OCI-LY1 (cell line): ENCODE data around the gene NT5C3A.

Experiments used
- H2AFZ ChIP-seq: fragments of 200-600 bp; sonication (generic), shearing (Covaris generic); 2 replicates; pipeline ENCODE4 v1.6.0; 2014; ENCODE audit warnings: antibody characterized with exemption, mild to moderate bottlenecking, low read length
- H3F3A ChIP-seq: fragments of 200-600 bp; sonication (generic), shearing (Covaris generic); 2 replicates; pipeline ENCODE4 v1.6.0; 2014; ENCODE audit warnings: mild to moderate bottlenecking, antibody characterized with exemption, low read length, moderate library complexity; ENCODE audit not compliant: insufficient read depth
- H3K27ac ChIP-seq: fragments of 200-600 bp; sonication (generic); 2 replicates; pipeline ENCODE4 v1.5.1; 2014; ENCODE audit warnings: low read length, mixed run types, mild to moderate bottlenecking, low read depth; ENCODE audit not compliant: poor library complexity, severe bottlenecking
- H3K27me3 ChIP-seq: fragments of 200-600 bp; sonication (generic); 2 replicates; pipeline ENCODE4 v1.6.0; 2014; ENCODE audit warnings: antibody characterized with exemption, mild to moderate bottlenecking, low read length, moderate library complexity; ENCODE audit not compliant: insufficient read depth
- H3K36me3 ChIP-seq: fragments of 200-600 bp; sonication (generic); 2 replicates; pipeline ENCODE4 v1.6.1; 2014; ENCODE audit warnings: mild to moderate bottlenecking, antibody characterized with exemption, low read length, moderate library complexity, mixed read lengths; ENCODE audit not compliant: insufficient read depth
- H3K4me1 ChIP-seq: fragments of 200-600 bp; sonication (generic); 2 replicates; pipeline ENCODE4 v1.5.1; 2014; ENCODE audit warnings: mild to moderate bottlenecking, low read length, moderate library complexity; ENCODE audit not compliant: insufficient read depth, severe bottlenecking
- H3K4me2 ChIP-seq: fragments of 200-600 bp; sonication (generic), shearing (Covaris generic); 2 replicates; pipeline ENCODE4 v1.6.1; 2014; ENCODE audit warnings: low read length
- H3K4me3 ChIP-seq: fragments of 200-600 bp; sonication (generic); 2 replicates; pipeline ENCODE4 v1.5.1; 2014; ENCODE audit warnings: low read length, low read depth, mild to moderate bottlenecking, mixed read lengths; ENCODE audit not compliant: poor library complexity, severe bottlenecking
- H3K79me2 ChIP-seq: fragments of 200-600 bp; shearing (Covaris generic); 2 replicates; pipeline ENCODE4 v1.6.1; 2016; ENCODE audit warnings: mixed run types, low read length, mixed read lengths; ENCODE audit not compliant: insufficient read depth
- H3K9ac ChIP-seq: fragments of 200-600 bp; sonication (generic), shearing (Covaris generic); 2 replicates; pipeline ENCODE4 v1.6.1; 2014; ENCODE audit warnings: mild to moderate bottlenecking, low read length, mixed read lengths
- H3K9me2 ChIP-seq: fragments of 200-600 bp; sonication (generic), shearing (Covaris generic); 2 replicates; pipeline ENCODE4 v1.6.1; 2014; ENCODE audit warnings: low read depth, mild to moderate bottlenecking, low read length, mixed read lengths
- H3K9me3 ChIP-seq: fragments of 200-600 bp; shearing (Covaris generic); 2 replicates; pipeline ENCODE4 v1.6.1; 2014; ENCODE audit warnings: low read length, mixed read lengths
- H4K20me1 ChIP-seq: fragments of 200-600 bp; sonication (generic), shearing (Covaris generic); 2 replicates; pipeline ENCODE4 v1.6.0; 2016; ENCODE audit warnings: mild to moderate bottlenecking, low read length; ENCODE audit not compliant: insufficient read depth
- EZH2 ChIP-seq: fragments of 200-600 bp; sonication (generic), shearing (Covaris generic); IDR thresholded peaks from 2 replicates; pipeline ENCODE4 v1.8.0; 2017; ENCODE audit warnings: borderline replicate concordance, mixed run types, mild to moderate bottlenecking, antibody characterized with exemption, low read length, moderate library complexity, mixed read lengths
- TF ChIP-seq, protein P1 (sequence below): fragments of 200-600 bp; sonication (generic), shearing (Covaris generic); IDR thresholded peaks from 2 replicates; pipeline ENCODE4 v1.5.1; 2017; ENCODE audit warnings: mild to moderate bottlenecking, antibody characterized with exemption, low read length, moderate library complexity, mixed read lengths

Gene NT5C3A

DNA sequence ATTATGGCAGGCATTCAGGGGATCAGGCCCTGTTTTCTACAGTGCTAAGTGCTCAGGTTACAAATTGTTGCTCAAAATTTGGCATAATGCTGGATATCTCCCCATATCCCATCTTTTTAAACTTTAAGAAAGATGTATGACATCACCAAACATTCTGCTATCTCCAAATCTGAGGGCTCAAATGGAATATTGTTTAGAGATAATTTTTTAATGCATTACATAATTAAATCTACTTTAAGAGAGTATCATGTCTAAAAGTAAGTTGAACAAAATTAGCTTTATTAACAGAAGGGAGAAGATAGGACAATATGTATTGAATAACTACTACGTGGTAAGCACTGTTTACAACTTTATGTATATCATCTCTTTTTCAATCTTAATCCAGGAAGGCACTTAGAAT is 13.9 kb downstream of the NT5C3A start:
- Histone ChIP-seq H4K20me1 (no peaks in the 10 kb centered on the region; the same call in 1 of the 2 replicates), H3K4me1 (peaks cover 41% of the 10 kb centered on the region)
- no peak for TF ChIP-seq EZH2
- TF ChIP-seq, protein P1, sequence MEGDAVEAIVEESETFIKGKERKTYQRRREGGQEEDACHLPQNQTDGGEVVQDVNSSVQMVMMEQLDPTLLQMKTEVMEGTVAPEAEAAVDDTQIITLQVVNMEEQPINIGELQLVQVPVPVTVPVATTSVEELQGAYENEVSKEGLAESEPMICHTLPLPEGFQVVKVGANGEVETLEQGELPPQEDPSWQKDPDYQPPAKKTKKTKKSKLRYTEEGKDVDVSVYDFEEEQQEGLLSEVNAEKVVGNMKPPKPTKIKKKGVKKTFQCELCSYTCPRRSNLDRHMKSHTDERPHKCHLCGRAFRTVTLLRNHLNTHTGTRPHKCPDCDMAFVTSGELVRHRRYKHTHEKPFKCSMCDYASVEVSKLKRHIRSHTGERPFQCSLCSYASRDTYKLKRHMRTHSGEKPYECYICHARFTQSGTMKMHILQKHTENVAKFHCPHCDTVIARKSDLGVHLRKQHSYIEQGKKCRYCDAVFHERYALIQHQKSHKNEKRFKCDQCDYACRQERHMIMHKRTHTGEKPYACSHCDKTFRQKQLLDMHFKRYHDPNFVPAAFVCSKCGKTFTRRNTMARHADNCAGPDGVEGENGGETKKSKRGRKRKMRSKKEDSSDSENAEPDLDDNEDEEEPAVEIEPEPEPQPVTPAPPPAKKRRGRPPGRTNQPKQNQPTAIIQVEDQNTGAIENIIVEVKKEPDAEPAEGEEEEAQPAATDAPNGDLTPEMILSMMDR, result no peak

DNA sequence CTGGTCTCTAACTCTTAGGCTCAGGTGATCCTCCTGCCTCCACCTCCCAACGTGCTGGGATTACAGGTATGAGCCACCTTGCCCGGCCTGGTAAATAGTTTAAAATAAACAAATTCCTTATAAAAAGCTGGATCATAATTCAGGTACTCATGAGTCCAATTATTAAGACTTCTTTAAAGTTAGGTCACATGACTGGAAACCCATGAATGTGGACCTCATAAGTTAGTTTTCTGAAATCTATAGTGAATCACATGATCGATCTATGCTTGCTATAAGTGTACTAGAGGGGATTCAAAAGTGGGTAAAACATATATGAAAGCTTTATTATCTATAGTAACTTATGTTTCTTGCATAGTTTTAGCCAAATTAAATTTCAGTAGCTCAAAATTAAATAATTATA is 14.3 kb downstream of the NT5C3A start:
- Histone ChIP-seq H3K36me3 (no peaks in the 10 kb centered on the region), H3K4me1 (peaks cover 36% of the 10 kb centered on the region), H3K79me2 (peaks cover 78% of the 10 kb centered on the region), H4K20me1 (no peaks in the 10 kb centered on the region; the same call in 1 of the 2 replicates), H3K9me2 (no peaks in the 10 kb centered on the region), H3K4me3 (no peak overlapping the region), H3K9ac (no peak overlapping the region), H3K9me3 (no peaks in the 10 kb centered on the region), H3K4me2 (no peak overlapping the region), H3K27ac (no peak overlapping the region), H3F3A (peaks cover 7% of the 10 kb centered on the region; the same call in 1 of the 2 replicates), H2AFZ (no peak overlapping the region), H3K27me3 (no peaks in the 10 kb centered on the region)
- TF ChIP-seq EZH2, result no peak
- TF ChIP-seq, protein P1, result no peak

More for the DNA sequence above, 13.9 kb downstream of the NT5C3A start:
- no peak overlapping the region for H3K27ac ChIP-seq
- no peaks in the 10 kb centered on the region for H3K9me2 ChIP-seq
- no peak overlapping the region for H3K9ac ChIP-seq
- H3F3A ChIP-seq, result peaks cover 7% of the 10 kb centered on the region; the same call in 1 of the 2 replicates
- H3K79me2 ChIP-seq, result peaks cover 77% of the 10 kb centered on the region
- H3K27me3 ChIP-seq, result no peaks in the 10 kb centered on the region
- no peaks in the 10 kb centered on the region for H3K9me3 ChIP-seq
- no peaks in the 10 kb centered on the region for H3K36me3 ChIP-seq
- H2AFZ ChIP-seq, result no peak overlapping the region
- no peak overlapping the region for H3K4me2 ChIP-seq
- H3K4me3 ChIP-seq, result no peak overlapping the region

DNA sequence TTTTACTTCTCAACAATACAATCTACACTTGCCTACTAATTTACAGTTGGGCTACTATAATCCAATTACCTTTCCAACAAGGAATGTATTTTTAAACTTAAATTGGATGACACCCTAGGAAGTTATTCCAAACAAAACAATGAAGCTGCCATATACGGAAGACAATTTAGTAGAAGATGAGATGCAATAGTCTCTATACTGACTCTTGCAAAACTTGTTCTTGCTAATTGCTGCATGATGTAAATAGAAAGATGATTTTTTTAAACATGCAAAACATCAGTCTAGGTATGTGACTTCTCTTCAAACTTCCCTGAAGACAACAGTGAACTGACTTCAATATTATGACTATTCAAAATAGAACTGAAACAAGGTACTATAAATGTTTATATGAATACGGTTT is 17.6 kb downstream of the NT5C3A start:
- no peak overlapping the region for H3K4me2 ChIP-seq

More for the DNA sequence above, 17.6 kb downstream of the NT5C3A start:
- no peak overlapping the region for H3K9ac ChIP-seq
- TF ChIP-seq, protein P1, result no peak
- TF ChIP-seq EZH2, result no peak
- H3K4me3 ChIP-seq, result no peak overlapping the region
- no peaks in the 10 kb centered on the region for H3K36me3 ChIP-seq
- H3K79me2 ChIP-seq, result peaks cover 96% of the 10 kb centered on the region
- H2AFZ ChIP-seq, result no peak overlapping the region
- H3K9me2 ChIP-seq, result no peaks in the 10 kb centered on the region
- no peaks in the 10 kb centered on the region for H3K9me3 ChIP-seq
- no peaks in the 10 kb centered on the region for H4K20me1 ChIP-seq
- 0 out of 2 replicates have a peak, but pooled peaks cover 14% of the 10 kb centered on the region for H3F3A ChIP-seq
- H3K27me3 ChIP-seq, result no peaks in the 10 kb centered on the region
- peaks cover 29% of the 10 kb centered on the region for H3K4me1 ChIP-seq
- H3K27ac ChIP-seq, result no peak overlapping the region
